T47D (cell line): Measurements from ENCODE around the gene CDH13.

Source experiments
- DNase-seq, 2 experiments: peaks; one replicate each; pipeline versions ENCODE4 v3.0.0 to v3.0.0-alpha.2; 2011 to 2012; ENCODE audit warnings: low read depth in 1 of 2, low spot score in 1 of 2
- JUND ChIP-seq: IDR thresholded peaks from 2 replicates; pipeline ENCODE4 v1.6.1; 2012; ENCODE audit warnings: low read depth
- in situ Hi-C: cut with HindIII; loops from 2 replicates; pipeline ENCODE4 v1.10.0; 2016; ENCODE audit warnings: low sequenced_read_pairs, low pct_unique_long_range_greater_than_20kb

CDH13 gene

GRCh38 chr16:83689385-83689831, 1062.6 kb downstream of the CDH13 start:
- in situ Hi-C loops: no loop called here
- no peak for TF ChIP-seq JUND
- no peak for DNase-seq

DNA sequence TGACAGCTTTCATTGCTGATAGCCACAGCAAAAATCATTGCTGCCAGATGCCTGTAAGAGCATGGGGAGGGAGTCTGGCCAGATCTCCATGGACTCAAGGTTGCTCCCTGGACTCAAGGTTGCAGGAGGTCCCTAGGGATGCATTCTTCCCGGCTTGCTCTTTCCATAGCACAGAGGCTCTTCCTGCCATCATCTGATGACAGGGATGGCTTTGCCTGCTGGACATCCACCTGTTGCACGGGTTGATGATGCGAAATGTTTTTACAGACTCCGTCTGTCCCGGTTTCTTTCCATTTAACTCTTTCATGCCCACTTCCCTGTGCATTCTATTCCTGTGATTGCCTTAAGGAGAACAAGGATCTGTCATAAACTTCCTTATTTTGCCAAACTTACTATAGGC, 1065.5 kb downstream of the CDH13 start:
- TF ChIP-seq JUND: no peak
- DNase-seq: no peak
- in situ Hi-C loops: no loop called here

- DNase-seq: no peak
- no peak for TF ChIP-seq JUND
- in situ Hi-C loops: no loop called here
These were observed 1072.2 kb downstream of the CDH13 start for GRCh38 chr16:83698964-83699363.

DNA sequence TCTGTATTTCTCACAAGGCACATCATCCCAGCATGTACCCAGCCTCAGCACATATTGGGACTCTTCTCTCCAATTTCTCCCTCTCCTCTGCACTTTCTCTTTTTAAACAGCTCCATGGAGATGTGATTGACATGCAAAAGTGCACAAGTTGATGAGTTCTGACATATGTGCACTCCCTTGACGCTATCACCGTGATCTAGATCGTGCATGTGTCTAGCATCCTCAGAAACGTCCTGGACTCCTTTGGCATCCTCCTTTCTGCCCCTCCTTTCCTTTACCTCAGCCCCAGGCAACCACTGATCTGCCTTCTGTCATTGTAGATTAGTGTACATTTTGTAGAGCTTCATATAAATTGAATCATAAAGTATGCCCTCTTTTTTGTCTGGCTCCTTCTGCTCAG, 1073.0 kb downstream of the CDH13 start:
- in situ Hi-C loops: no loop called here

GRCh38 chr16:83700918-83701317, 1074.1 kb downstream of the CDH13 start:
- no peak for DNase-seq
- in situ Hi-C loops: no loop called here
- TF ChIP-seq JUND: no peak

More for the DNA sequence above, 1073.0 kb downstream of the CDH13 start:
- no peak for DNase-seq
- no peak for TF ChIP-seq JUND

DNA sequence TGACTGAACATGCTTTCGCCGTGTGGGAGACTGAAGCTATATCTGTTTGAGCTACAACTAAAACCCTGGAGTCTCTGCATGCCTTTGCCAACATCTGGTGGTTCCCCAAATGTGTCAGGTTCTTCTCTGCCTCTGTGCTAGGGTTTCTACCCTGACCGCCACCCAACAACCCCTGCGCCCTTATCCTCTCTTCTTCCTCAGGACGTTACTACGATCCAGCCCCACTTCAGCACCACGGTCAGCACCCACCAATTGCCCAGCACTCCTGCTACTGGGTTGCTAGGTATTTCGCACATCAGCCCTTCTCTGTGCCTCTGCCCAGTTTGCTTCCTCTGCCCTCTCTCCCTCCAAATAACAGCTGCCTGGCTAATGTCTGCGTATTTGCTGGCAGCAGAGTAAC, 1074.7 kb downstream of the CDH13 start:
- TF ChIP-seq JUND: no peak
- in situ Hi-C loops: no loop called here
- DNase-seq: peak; percentile 76 to 88

DNA sequence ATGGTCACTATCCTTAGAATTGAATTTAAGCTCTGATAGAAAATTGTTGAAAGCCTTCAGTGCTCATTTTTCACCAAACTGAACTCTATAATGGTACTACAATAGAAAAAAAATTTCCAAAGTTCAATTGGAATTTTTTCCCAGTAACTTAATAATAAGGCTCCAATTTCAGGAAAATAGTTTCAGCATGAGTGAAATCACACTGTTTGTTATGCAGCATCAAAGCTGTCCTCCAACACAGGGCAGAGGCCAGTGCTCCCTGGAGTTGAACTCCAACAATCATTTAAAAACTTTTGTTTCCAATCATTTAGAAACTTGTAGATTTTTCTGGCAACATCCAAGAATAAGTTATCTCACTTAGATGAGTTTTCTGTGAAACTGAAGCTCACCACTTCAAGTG, 1077.9 kb downstream of the CDH13 start:
- in situ Hi-C loops: no loop called here

GRCh38 chr16:83705856-83706255, 1079.1 kb downstream of the CDH13 start:
- no peak for TF ChIP-seq JUND
- in situ Hi-C loops: no loop called here
- no peak for DNase-seq

More for the DNA sequence above, 1077.9 kb downstream of the CDH13 start:
- DNase-seq: no peak
- TF ChIP-seq JUND: no peak

DNA sequence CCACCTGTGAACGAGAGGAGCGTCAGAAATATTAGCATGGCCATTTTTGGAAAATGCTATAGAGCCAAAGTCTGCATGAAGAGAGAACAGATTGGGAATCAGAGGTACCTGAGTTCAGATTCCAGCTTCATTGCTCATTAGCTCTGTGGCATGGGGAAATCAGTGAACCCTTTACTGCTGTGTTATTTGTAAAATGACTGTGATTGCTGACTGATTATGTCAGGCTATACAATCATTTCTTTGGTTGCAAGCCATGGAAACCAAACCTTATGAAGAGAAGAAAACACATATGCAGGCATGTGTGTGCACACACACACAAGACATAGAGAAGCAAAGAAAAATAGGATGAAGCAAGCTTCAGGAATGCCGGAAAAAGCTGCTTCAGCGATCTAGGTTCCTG, 1079.6 kb downstream of the CDH13 start:
- in situ Hi-C loops: no loop called here
- no peak for DNase-seq
- no peak for TF ChIP-seq JUND

DNA sequence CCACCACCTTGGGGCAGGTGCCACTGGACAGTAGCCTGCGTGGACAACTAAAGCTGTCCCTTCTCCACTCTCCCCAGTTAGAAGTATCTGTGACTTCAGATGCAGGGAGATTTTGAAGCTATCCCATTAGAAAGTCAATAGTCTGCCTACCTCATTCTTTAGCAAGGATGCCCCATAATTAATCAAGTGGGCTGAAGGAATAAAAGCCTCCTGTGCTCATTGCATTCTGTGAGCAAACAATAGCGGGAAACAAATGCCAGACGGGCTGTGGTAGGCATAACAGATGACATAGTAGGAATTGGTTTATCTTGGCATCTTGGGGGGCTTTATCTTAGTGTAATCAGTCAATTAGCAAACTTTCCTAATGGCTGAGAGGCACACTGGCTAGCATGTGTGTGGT, 1084.3 kb downstream of the CDH13 start:
- in situ Hi-C loops: no loop called here
- no peak for TF ChIP-seq JUND
- DNase-seq: no peak

DNA sequence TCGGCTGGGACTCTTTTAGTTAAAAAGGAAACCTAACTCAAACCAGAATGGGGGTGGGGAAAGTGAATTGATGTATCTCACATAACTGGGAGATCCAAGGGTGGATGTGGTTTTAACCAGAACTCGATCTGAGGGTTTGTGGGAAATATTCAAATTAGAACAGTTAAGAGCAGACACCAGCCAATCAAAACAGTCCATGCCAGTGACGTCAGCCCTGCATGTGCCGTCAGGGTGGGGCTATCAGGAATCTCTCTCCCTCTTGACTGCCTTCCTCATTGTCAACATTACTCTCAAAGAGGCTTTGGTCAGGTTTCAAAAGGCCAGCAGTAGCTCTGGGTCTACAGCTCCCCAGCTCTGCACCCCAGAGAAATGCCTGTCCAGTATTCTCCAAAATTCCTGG, 1086.8 kb downstream of the CDH13 start:
- no peak for TF ChIP-seq JUND
- in situ Hi-C loops: no loop called here
- peak in 1 of 2 experiments; percentile 86 for DNase-seq

DNA sequence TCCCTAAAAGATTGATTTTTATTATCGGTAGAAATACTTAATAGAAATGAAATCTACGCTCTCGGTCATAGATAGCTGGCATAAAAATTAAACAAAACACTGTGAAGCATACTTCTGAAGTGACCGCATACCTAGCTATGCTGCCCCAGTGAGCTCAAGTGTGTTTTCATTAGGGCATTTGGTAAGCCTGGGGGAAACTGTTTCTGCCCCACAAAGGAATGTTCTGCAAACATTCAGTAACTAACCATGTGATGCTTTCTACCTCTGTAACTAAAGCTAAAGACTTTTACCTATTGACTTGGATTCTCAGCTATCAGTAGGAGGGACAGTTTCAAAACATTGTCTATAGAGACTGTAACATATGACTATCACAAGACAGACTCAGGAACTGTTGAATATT, 1087.5 kb downstream of the CDH13 start:
- in situ Hi-C loops: no loop called here
- DNase-seq: peak; percentile 31 to 76

GRCh38 chr16:83715217-83715920, 1088.6 kb downstream of the CDH13 start:
- in situ Hi-C loops: no loop called here
- peak; percentile 74 to 93 for DNase-seq
- no peak for TF ChIP-seq JUND

More for the DNA sequence above, 1087.5 kb downstream of the CDH13 start:
- TF ChIP-seq JUND: no peak

DNA sequence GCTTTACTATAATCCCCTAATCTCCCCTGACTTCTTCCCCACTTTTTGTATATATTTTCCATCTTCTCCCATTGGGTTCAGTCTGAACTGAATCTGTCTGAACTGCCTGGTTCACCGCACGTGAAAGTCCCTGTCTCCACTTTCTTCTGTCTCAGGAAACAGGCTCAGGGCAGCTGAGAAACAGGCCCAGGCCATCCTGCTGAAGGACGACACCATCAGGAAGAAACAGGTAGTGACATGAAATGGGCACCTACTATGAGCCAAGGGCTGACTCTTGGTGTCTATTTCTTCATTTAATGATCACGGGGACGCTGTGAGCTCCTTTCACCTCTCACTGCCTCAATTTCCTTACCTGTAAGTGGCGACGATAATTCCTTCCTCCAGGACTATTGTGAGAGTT, 1090.5 kb downstream of the CDH13 start:
- TF ChIP-seq JUND: no peak
- in situ Hi-C loops: no loop called here
- peak in 1 of 2 experiments; percentile 55 for DNase-seq
